Stimulated activated CD4-positive, alpha-beta T cell treated with anti-CD3 and anti-CD28 coated beads, Interleukin-4, amount 100 ng/mL, for 48 hours (primary cell): ENCODE measurements around the gene LPAR6.

Experiments used
- DNase-seq, 2 donors: peaks; one replicate each; pipeline ENCODE4 v3.0.0-alpha.2; 2020; ENCODE audit warnings: low read depth in 2 of 2

LPAR6 gene

GRCh38 chr13:48414501-48414900 lies 1.6 kb upstream of the LPAR6 start:
- DNase-seq: no peak

- no peak for DNase-seq
These were observed 927 bp downstream of the LPAR6 start for GRCh38 chr13:48411841-48412531.

GRCh38 chr13:48411147-48411794 lies 1.6 kb downstream of the LPAR6 start:
- DNase-seq: no peak

- no peak for DNase-seq
These were observed 2.7 kb downstream of the LPAR6 start for GRCh38 chr13:48410199-48410598.

- no peak for DNase-seq
These were observed 7.0 kb downstream of the LPAR6 start for GRCh38 chr13:48405875-48406274.

GRCh38 chr13:48404952-48405351 lies 8.0 kb downstream of the LPAR6 start:
- no peak for DNase-seq

- no peak for DNase-seq
These were observed 9.0 kb downstream of the LPAR6 start for GRCh38 chr13:48403913-48404312.

GRCh38 chr13:48403151-48403631 lies 9.7 kb downstream of the LPAR6 start:
- DNase-seq: peak in 1 of 2 donors; percentile 20

- DNase-seq: peak in 1 of 2 donors; percentile 10
These were observed 10.5 kb downstream of the LPAR6 start for GRCh38 chr13:48402325-48402932.

GRCh38 chr13:48401480-48401879 lies 11.4 kb downstream of the LPAR6 start:
- DNase-seq: no peak

GRCh38 chr13:48400850-48401291 lies 12.0 kb downstream of the LPAR6 start:
- DNase-seq: no peak

- DNase-seq: no peak
These were observed 12.7 kb downstream of the LPAR6 start for GRCh38 chr13:48400090-48400694.

- DNase-seq: no peak
These were observed 14.3 kb downstream of the LPAR6 start for GRCh38 chr13:48398450-48399095.

- no peak for DNase-seq
These were observed 15.2 kb downstream of the LPAR6 start for GRCh38 chr13:48397744-48398143.

GRCh38 chr13:48393698-48394085 lies 19.2 kb downstream of the LPAR6 start:
- no peak for DNase-seq

GRCh38 chr13:48393030-48393697 lies 19.7 kb downstream of the LPAR6 start:
- DNase-seq: no peak

GRCh38 chr13:48391257-48391656 lies 21.7 kb downstream of the LPAR6 start:
- DNase-seq: no peak

- DNase-seq: no peak
These were observed 26.1 kb downstream of the LPAR6 start for GRCh38 chr13:48386816-48387215.

GRCh38 chr13:48383384-48383783 lies 29.5 kb downstream of the LPAR6 start:
- no peak for DNase-seq

- no peak for DNase-seq
These were observed 32.3 kb downstream of the LPAR6 start for GRCh38 chr13:48380581-48380980.

GRCh38 chr13:48377857-48378256 lies 35.1 kb downstream of the LPAR6 start:
- no peak for DNase-seq
